OCI-LY7 (cell line): ENCODE results near the gene RNF214. TPM values are rescaled to one million over a fixed set of nuclear protein-coding genes. Genes with fewer than 3 reads are reported as not detected.

ENCODE experiments used
- BruUV-seq: library from RNA; stranded (reverse); fragments of 400-500 nt; replicated peaks from 2 replicates; lab custom pipeline; 2021; lab: Mats Ljungman, UMichigan
- CTCF ChIA-PET: fragments of 300-600 bp; sonication (Branson Sonifier 250); formaldehyde crosslinking; loops from one replicate; lab custom pipeline; 2022; ENCODE audit warnings: antibody characterized with exemption; ENCODE audit not compliant: unreplicated experiment; lab: Charles Lee
- POLR2A ChIA-PET: fragments of 300-600 bp; sonication (Branson Sonifier 250); formaldehyde crosslinking; loops from one replicate; lab custom pipeline; 2022; ENCODE audit warnings: antibody characterized with exemption; lab: Charles Lee
- DNase-seq: peaks from one replicate; pipeline ENCODE4 v3.0.0-alpha.2; 2015; ENCODE audit warnings: low spot score
- H2AFZ ChIP-seq: fragments of 200-600 bp; sonication (generic), shearing (Covaris generic); 2 replicates; pipeline ENCODE4 v1.6.1; 2014; ENCODE audit warnings: mild to moderate bottlenecking, antibody characterized with exemption, low read length, moderate library complexity
- H3K27ac ChIP-seq: fragments of 200-600 bp; sonication (generic); 2 replicates; pipeline ENCODE4 v1.5.1; 2014; ENCODE audit warnings: mixed run types, low read depth, mild to moderate bottlenecking, moderate library complexity, low read length, inconsistent platforms; ENCODE audit not compliant: poor library complexity, severe bottlenecking
- H3K36me3 ChIP-seq: fragments of 200-600 bp; sonication (generic); 2 replicates; pipeline ENCODE4 v1.6.1; 2014; ENCODE audit warnings: mild to moderate bottlenecking, antibody characterized with exemption, low read length, moderate library complexity, mixed read lengths; ENCODE audit not compliant: insufficient read depth
- H3K4me1 ChIP-seq: fragments of 200-600 bp; sonication (generic); 2 replicates; pipeline ENCODE4 v1.5.1; 2014; ENCODE audit warnings: mild to moderate bottlenecking, low read length; ENCODE audit not compliant: insufficient read depth, poor library complexity, severe bottlenecking
- H3K4me2 ChIP-seq: fragments of 200-600 bp; sonication (generic); 2 replicates; pipeline ENCODE4 v1.6.1; 2014; ENCODE audit warnings: mild to moderate bottlenecking, low read length
- H3K4me3 ChIP-seq: fragments of 200-600 bp; sonication (generic); 2 replicates; pipeline ENCODE4 v1.5.1; 2014; ENCODE audit warnings: mild to moderate bottlenecking, low read depth, low read length; ENCODE audit not compliant: poor library complexity, severe bottlenecking
- H3K79me2 ChIP-seq: fragments of 200-600 bp; sonication (generic); 2 replicates; pipeline ENCODE4 v1.6.1; 2016; ENCODE audit warnings: low read depth, mild to moderate bottlenecking, low read length, moderate library complexity, mixed read lengths; ENCODE audit not compliant: insufficient read depth
- H3K9me2 ChIP-seq: fragments of 200-600 bp; sonication (generic); 2 replicates; pipeline ENCODE4 v1.6.1; 2016; ENCODE audit warnings: mild to moderate bottlenecking, low read length, mixed read lengths; ENCODE audit not compliant: insufficient read depth
- H3K9me3 ChIP-seq: fragments of 200-600 bp; sonication (generic); 2 replicates; pipeline ENCODE4 v1.6.1; 2014; ENCODE audit warnings: mild to moderate bottlenecking, mixed run types, low read length, mixed read lengths
- H4K20me1 ChIP-seq: fragments of 200-600 bp; sonication (generic); 2 replicates; pipeline ENCODE4 v1.6.1; 2014; ENCODE audit warnings: mild to moderate bottlenecking, antibody characterized with exemption, low read length, moderate library complexity, mixed read lengths; ENCODE audit not compliant: insufficient read depth
- EZH2phosphoT487 ChIP-seq: fragments of 200-600 bp; sonication (generic); IDR thresholded peaks from 2 replicates; pipeline ENCODE4 v1.6.1; 2018; ENCODE audit warnings: low read depth, borderline replicate concordance, mild to moderate bottlenecking, mixed run types, antibody characterized with exemption, low read length, moderate library complexity, mixed read lengths
- intact Hi-C: fragments of 100-400 bp; cut with micrococcal nuclease; formaldehyde crosslinking; loops from one replicate; pipeline ENCODE4 v1.10.0; 2022; ENCODE audit not compliant: unreplicated experiment
- total RNA-seq, 2 experiments: library from RNA; depleted of rRNA in 1 of 2; stranded (reverse); fragments of >200 nt in 1 of 2; shearing (Covaris generic) in 1 of 2; gene quantifications; 2 replicates each; pipeline ENCODE4 v1.2.3, GENCODE V29; 2014 to 2022
- TF ChIP-seq, protein P1 (sequence below): fragments of 200-600 bp; sonication (generic); conservative IDR thresholded peaks from 2 replicates; pipeline ENCODE4 v1.5.1; 2014; ENCODE audit warnings: mild to moderate bottlenecking, antibody characterized with exemption, low read length, moderate library complexity, mixed read lengths

Gene RNF214
- total RNA-seq, 2 experiments from 2014 or later: 11.2 to 30.2 TPM

DNA sequence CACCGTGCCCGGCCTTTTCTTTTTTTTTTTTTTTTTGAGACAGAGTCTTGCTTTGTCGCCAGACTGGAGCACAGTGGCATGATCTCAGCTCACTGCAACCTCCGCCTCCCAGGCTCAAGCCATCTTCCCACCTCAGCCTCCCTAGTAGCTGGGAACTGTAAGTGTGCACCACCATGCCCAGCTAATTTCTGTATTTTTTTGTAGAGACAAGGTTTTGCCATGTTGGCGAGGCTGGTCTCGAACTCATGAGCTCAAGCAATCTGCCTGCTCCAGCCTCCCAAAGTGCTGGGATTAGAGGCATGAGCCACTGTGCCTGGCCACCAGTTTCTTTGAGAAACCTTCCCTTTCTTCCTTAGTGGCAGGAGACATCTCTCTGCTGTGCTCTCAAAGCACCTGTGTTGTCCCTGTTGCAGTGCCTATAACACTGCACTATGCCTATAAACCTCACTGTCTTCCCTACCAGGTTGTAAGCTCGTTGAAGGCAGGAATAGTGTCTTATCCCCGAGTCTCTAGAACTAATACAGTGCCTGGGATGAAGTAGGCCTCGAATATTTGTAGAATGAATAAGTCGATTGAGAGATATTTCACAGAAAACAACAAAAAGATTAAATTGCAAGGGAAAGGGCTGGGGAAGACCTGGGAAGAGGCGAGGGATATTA is 19.6 kb upstream of the RNF214 start:
- no peaks in the 10 kb centered on the region for H3K79me2 ChIP-seq
- ChIA-PET CTCF (no interaction called here), POLR2A (interaction anchor here (0.6 to 1.1 kb wide), 2 partner anchors 35 to 472 kb away, joined by 3 to 8 read pairs; no protein-coding TSS in a partner anchor)
- DNase-seq: no peak
- peaks cover 59% of the 10 kb centered on the region for H3K36me3 ChIP-seq
- intact Hi-C loops: no loop called here
- no peaks in the 10 kb centered on the region for H3K9me2 ChIP-seq
- no peak overlapping the region for H2AFZ ChIP-seq
- H3K27ac ChIP-seq: no peak overlapping the region
- TF ChIP-seq EZH2phosphoT487: no peak
- TF ChIP-seq, protein P1, sequence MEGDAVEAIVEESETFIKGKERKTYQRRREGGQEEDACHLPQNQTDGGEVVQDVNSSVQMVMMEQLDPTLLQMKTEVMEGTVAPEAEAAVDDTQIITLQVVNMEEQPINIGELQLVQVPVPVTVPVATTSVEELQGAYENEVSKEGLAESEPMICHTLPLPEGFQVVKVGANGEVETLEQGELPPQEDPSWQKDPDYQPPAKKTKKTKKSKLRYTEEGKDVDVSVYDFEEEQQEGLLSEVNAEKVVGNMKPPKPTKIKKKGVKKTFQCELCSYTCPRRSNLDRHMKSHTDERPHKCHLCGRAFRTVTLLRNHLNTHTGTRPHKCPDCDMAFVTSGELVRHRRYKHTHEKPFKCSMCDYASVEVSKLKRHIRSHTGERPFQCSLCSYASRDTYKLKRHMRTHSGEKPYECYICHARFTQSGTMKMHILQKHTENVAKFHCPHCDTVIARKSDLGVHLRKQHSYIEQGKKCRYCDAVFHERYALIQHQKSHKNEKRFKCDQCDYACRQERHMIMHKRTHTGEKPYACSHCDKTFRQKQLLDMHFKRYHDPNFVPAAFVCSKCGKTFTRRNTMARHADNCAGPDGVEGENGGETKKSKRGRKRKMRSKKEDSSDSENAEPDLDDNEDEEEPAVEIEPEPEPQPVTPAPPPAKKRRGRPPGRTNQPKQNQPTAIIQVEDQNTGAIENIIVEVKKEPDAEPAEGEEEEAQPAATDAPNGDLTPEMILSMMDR: no peak
- H3K9me3 ChIP-seq: no peaks in the 10 kb centered on the region
- H3K4me2 ChIP-seq: no peak overlapping the region
- no peak overlapping the region for H3K4me3 ChIP-seq
- no peaks in the 10 kb centered on the region for H4K20me1 ChIP-seq
- H3K4me1 ChIP-seq: no peaks in the 10 kb centered on the region
- no TSS peak for BruUV-seq

DNA sequence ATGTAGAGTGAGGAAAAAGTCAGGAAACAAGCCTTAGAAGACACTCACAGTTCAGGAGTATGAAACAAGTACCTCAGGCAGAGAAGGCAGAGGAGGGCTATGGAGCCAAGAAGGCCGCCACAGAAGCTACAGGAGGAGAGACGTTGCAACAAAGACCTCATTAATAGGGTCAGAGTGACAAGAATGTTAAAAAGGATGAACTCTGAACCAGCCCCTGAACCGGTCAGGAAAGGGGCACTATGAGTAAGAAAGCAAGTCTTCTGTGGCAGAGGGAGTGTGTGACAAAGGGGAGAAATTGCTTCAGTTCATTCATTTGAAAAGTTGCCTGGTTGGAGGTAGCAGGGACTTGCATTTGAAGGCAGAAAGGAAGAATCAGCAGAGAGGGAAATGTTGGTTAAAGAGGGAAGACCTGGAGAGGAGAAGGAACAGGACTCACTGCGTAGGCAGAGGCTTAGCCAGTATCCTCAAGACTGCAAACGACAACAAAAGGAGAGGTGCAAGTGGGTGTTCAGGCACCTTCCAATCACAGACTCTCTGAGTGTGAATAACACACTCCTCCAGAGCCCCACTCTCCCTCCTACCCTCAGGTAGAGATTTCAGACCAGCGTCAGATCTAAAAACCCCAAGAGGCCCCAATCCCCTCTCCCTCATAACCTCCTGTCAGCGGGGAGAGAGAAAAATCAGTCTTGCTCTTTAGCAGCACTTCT is 17.9 kb upstream of the RNF214 start:
- ChIA-PET CTCF (interaction anchor here (0.6 kb wide), 1 partner anchor 284 kb away, joined by 3 read pairs; no protein-coding TSS in a partner anchor), POLR2A (interaction anchor here (0.7 kb wide), 1 partner anchor 82 kb away, joined by 4 read pairs; no protein-coding TSS in a partner anchor)
- Histone ChIP-seq H3K27ac (no peak overlapping the region), H3K4me2 (no peak overlapping the region), H4K20me1 (no peaks in the 10 kb centered on the region), H3K9me3 (no peaks in the 10 kb centered on the region), H3K4me1 (no peaks in the 10 kb centered on the region), H3K4me3 (no peak overlapping the region), H3K79me2 (no peaks in the 10 kb centered on the region), H3K36me3 (peaks cover 76% of the 10 kb centered on the region), H2AFZ (no peak overlapping the region), H3K9me2 (no peaks in the 10 kb centered on the region)
- DNase-seq: no peak
- no peak for TF ChIP-seq EZH2phosphoT487
- TF ChIP-seq, protein P1: no peak
- BruUV-seq: no TSS peak
- intact Hi-C loops: no loop called here
